GM21529 (cell line): ENCODE data around the gene EXOC3L2.
"Not testable (repeated sequence)": the region's sequence is repeated elsewhere in the genome, so short reads cannot be mapped to it uniquely, and the experiment has no call there.

Source experiments
- ATAC-seq: cut with Tn5 transposase; IDR thresholded peaks from one replicate; pipeline ENCODE4 v1.9.1; 2021; ENCODE audit not compliant: unreplicated experiment

Gene EXOC3L2

GRCh38 chr19:45245334-45245787 is at the start of gene EXOC3L2:
Gene EXOC3L2 (minus strand): TSS chr19:45245407. CDS start chr19:45239045, 6,362 bp downstream.
- ATAC-seq: no peak

GRCh38 chr19:45294291-45295029 is 49.3 kb upstream of the EXOC3L2 start:
- ATAC-seq: no peak

GRCh38 chr19:45293682-45294081 is 48.5 kb upstream of the EXOC3L2 start:
- ATAC-seq: no peak

- no peak for ATAC-seq
Observed at GRCh38 chr19:45291834-45292233, 46.6 kb upstream of the EXOC3L2 start.

GRCh38 chr19:45290381-45290931 is 45.2 kb upstream of the EXOC3L2 start:
- ATAC-seq: no peak

GRCh38 chr19:45283443-45284033 is 38.3 kb upstream of the EXOC3L2 start:
- no peak for ATAC-seq

- ATAC-seq: no peak
Observed at GRCh38 chr19:45280471-45280961, 35.3 kb upstream of the EXOC3L2 start.

GRCh38 chr19:45279587-45280192 is 34.5 kb upstream of the EXOC3L2 start:
- no peak for ATAC-seq

GRCh38 chr19:45278087-45278486 is 32.9 kb upstream of the EXOC3L2 start:
- no peak for ATAC-seq

- ATAC-seq: no peak
Observed at GRCh38 chr19:45276284-45276687, 31.1 kb upstream of the EXOC3L2 start.

- no peak for ATAC-seq
Observed at GRCh38 chr19:45275370-45275971, 30.3 kb upstream of the EXOC3L2 start.

GRCh38 chr19:45273521-45273855 is 28.3 kb upstream of the EXOC3L2 start:
- no peak for ATAC-seq

- no peak for ATAC-seq
Observed at GRCh38 chr19:45271735-45272108, 26.5 kb upstream of the EXOC3L2 start.

- no peak for ATAC-seq
Observed at GRCh38 chr19:45271098-45271734, 26.0 kb upstream of the EXOC3L2 start.

- not testable (repeated sequence) for ATAC-seq
Observed at GRCh38 chr19:45269939-45270338, 24.7 kb upstream of the EXOC3L2 start.

- no peak for ATAC-seq
Observed at GRCh38 chr19:45267296-45267695, 22.1 kb upstream of the EXOC3L2 start.

GRCh38 chr19:45265375-45265774 is 20.2 kb upstream of the EXOC3L2 start:
- ATAC-seq: no peak

- no peak for ATAC-seq
Observed at GRCh38 chr19:45264781-45265317, 19.6 kb upstream of the EXOC3L2 start.

GRCh38 chr19:45263013-45263412 is 17.8 kb upstream of the EXOC3L2 start:
- ATAC-seq: no peak

- ATAC-seq: no peak
Observed at GRCh38 chr19:45262570-45262969, 17.4 kb upstream of the EXOC3L2 start.

GRCh38 chr19:45258862-45259261 is 13.7 kb upstream of the EXOC3L2 start:
- no peak for ATAC-seq
